Smooth muscle cell (in vitro differentiated cells): ENCODE data around the gene MSH2. TPM values are rescaled to one million over a fixed set of nuclear protein-coding genes. Genes with fewer than 3 reads are reported as not detected.
"Not testable (repeated sequence)": the region's sequence is repeated elsewhere in the genome, so short reads cannot be mapped to it uniquely, and the experiment has no call there.

Experiments
- DNase-seq: peaks from one replicate; lab custom pipeline; 2025; ENCODE audit not compliant: unreplicated experiment; lab: John Stamatoyannopoulos, UW
- H2AFZ ChIP-seq: fragments of 200-600 bp; sonication (generic); 2 replicates; pipeline ENCODE4 v1.6.0; 2016; ENCODE audit warnings: antibody characterized with exemption, low read depth, mild to moderate bottlenecking
- H3F3A ChIP-seq: fragments of 200-600 bp; sonication (generic); 2 replicates; pipeline ENCODE4 v1.6.0; 2017; ENCODE audit warnings: antibody characterized with exemption, low read depth
- H3K27ac ChIP-seq: fragments of 200-600 bp; sonication (generic); 2 replicates; pipeline ENCODE4 v1.5.1; 2016; ENCODE audit warnings: low read depth, mild to moderate bottlenecking
- H3K27me3 ChIP-seq: fragments of 200-600 bp; sonication (generic); 2 replicates; pipeline ENCODE4 v1.6.1; 2016; ENCODE audit warnings: low read depth, mild to moderate bottlenecking
- H3K36me3 ChIP-seq: fragments of 200-600 bp; sonication (generic); 2 replicates; pipeline ENCODE4 v1.5.1; 2016; ENCODE audit warnings: low read depth
- H3K4me1 ChIP-seq: fragments of 200-600 bp; sonication (generic); 2 replicates; pipeline ENCODE4 v1.5.1; 2016; ENCODE audit warnings: low read depth
- H3K4me2 ChIP-seq: fragments of 200-600 bp; sonication (generic); 2 replicates; pipeline ENCODE4 v1.6.0; 2016; ENCODE audit warnings: mild to moderate bottlenecking
- H3K4me3 ChIP-seq: fragments of 200-600 bp; sonication (generic); 2 replicates; pipeline ENCODE4 v1.5.1; 2016; ENCODE audit warnings: mild to moderate bottlenecking
- H3K79me2 ChIP-seq: fragments of 200-600 bp; sonication (generic); 2 replicates; pipeline ENCODE4 v1.6.0; 2016; ENCODE audit warnings: low read depth, mild to moderate bottlenecking
- H3K9ac ChIP-seq: fragments of 200-600 bp; sonication (generic); 2 replicates; pipeline ENCODE4 v1.6.0; 2016; ENCODE audit warnings: low read depth
- H3K9me3 ChIP-seq: fragments of 200-600 bp; sonication (generic); replicated peaks from 2 replicates; pipeline ENCODE4 v1.5.1; 2016; ENCODE audit warnings: low read depth
- H4K20me1 ChIP-seq: fragments of 200-600 bp; sonication (generic); 2 replicates; pipeline ENCODE4 v1.6.0; 2016; ENCODE audit warnings: low read depth
- CTCF ChIP-seq: fragments of 200-600 bp; sonication (generic); IDR thresholded peaks from 2 replicates; pipeline ENCODE4 v1.5.1; 2017; ENCODE audit warnings: borderline replicate concordance, mild to moderate bottlenecking, antibody characterized with exemption; ENCODE audit not compliant: insufficient read depth, poor library complexity, severe bottlenecking
- WGBS: methylation state at CpG from one replicate; pipeline ENCODE4 v1.1.7; 2016; ENCODE audit warnings: low lambda C conversion rate; 5-methylcytosine and 5-hydroxymethylcytosine counted together
- polyA plus RNA-seq: library from polyadenylated mRNA; unstranded; fragments of >200 nt; fragmentation: Nextera tagmentation; extraction: Ambion mirVana; gene quantifications from 2 replicates; pipeline ENCODE4 v1.2.1, GENCODE V29; 2016
- total RNA-seq: library from RNA; depleted of rRNA; stranded (reverse); fragments of >200 nt; gene quantifications from 2 replicates; pipeline ENCODE4 v1.2.3, GENCODE V29; 2014

MSH2 gene
- total and polyA plus RNA-seq, 2 experiments from 2014 or later: 21.3 to 35.6 TPM

- Histone ChIP-seq H3K4me2 (peak overlapping the region; percentile 6), H3K36me3 (no peaks in the 10 kb centered on the region), H3F3A (peaks cover 8% of the 10 kb centered on the region), H3K9me3 (no peaks in the 10 kb centered on the region), H3K27me3 (no peaks in the 10 kb centered on the region), H4K20me1 (no peaks in the 10 kb centered on the region), H3K4me1 (no peaks in the 10 kb centered on the region), H3K4me3 (no peak overlapping the region), H3K79me2 (no peaks in the 10 kb centered on the region), H3K27ac (no peak overlapping the region), H3K9ac (no peak overlapping the region), H2AFZ (no peak overlapping the region)
- 19% methylated on average over 4 of the region's 4 CpGs for WGBS
- TF ChIP-seq CTCF: no peak
- DNase-seq: no peak
Measured at GRCh38 chr2:47357483-47357882, 45.5 kb upstream of the MSH2 start.

DNA sequence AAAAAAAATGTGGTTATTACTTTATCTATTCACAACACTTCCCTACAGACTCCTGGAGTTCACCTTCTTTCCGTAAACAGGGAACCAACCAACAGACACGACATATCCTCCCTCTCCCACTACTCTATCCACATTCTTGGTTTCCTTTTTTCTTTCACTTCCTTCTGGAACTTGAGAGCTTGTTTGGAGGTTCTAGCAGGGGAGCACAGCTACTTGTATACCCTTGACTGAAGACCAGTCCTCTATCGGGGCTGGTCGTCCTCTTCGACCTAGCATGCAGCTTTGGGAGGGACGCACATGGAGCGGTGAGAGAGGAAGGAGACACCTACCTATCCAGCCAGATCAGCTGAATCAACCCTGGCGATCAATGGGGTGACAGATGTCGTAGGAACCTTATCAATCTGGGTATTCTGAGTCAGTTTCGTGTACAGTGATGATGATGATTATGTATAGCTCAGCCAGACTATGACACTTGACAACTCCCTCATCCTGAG lies 43.5 kb upstream of the MSH2 start:
- Histone ChIP-seq H4K20me1 (no peaks in the 10 kb centered on the region), H3K4me1 (no peaks in the 10 kb centered on the region), H3K36me3 (no peaks in the 10 kb centered on the region), H3F3A (peaks cover 8% of the 10 kb centered on the region), H3K9ac (no peak overlapping the region), H2AFZ (no peak overlapping the region), H3K27ac (no peak overlapping the region), H3K4me3 (no peak overlapping the region), H3K27me3 (no peaks in the 10 kb centered on the region), H3K4me2 (no peak overlapping the region), H3K9me3 (no peaks in the 10 kb centered on the region), H3K79me2 (no peaks in the 10 kb centered on the region)
- DNase-seq: no peak
- WGBS: 91% methylated on average over 10 of the region's 10 CpGs
- TF ChIP-seq CTCF: no peak

- Histone ChIP-seq H3K79me2 (no peaks in the 10 kb centered on the region), H3K27ac (no peak overlapping the region), H2AFZ (no peak overlapping the region), H3K4me1 (no peaks in the 10 kb centered on the region), H3K4me3 (no peak overlapping the region), H3K9ac (no peak overlapping the region), H3F3A (peaks cover 1% of the 10 kb centered on the region), H3K36me3 (no peaks in the 10 kb centered on the region), H4K20me1 (no peaks in the 10 kb centered on the region), H3K27me3 (no peaks in the 10 kb centered on the region), H3K9me3 (no peaks in the 10 kb centered on the region), H3K4me2 (no peak overlapping the region)
- WGBS: 81% methylated on average over 3 of the region's 3 CpGs
- TF ChIP-seq CTCF: no peak
- DNase-seq: no peak
Measured at GRCh38 chr2:47360283-47360682, 42.7 kb upstream of the MSH2 start.

- H3K27me3 ChIP-seq: no peaks in the 10 kb centered on the region
- H3K4me1 ChIP-seq: no peaks in the 10 kb centered on the region
- no peak for TF ChIP-seq CTCF
- no peak overlapping the region for H3K4me3 ChIP-seq
- H3K4me2 ChIP-seq: no peak overlapping the region
- H3K27ac ChIP-seq: no peak overlapping the region
- 73% methylated on average over 3 of the region's 3 CpGs for WGBS
- H3K9ac ChIP-seq: no peak overlapping the region
- H4K20me1 ChIP-seq: no peaks in the 10 kb centered on the region
- no peaks in the 10 kb centered on the region for H3F3A ChIP-seq
- no peaks in the 10 kb centered on the region for H3K9me3 ChIP-seq
- H3K79me2 ChIP-seq: no peaks in the 10 kb centered on the region
- no peak for DNase-seq
- H2AFZ ChIP-seq: no peak overlapping the region
- H3K36me3 ChIP-seq: no peaks in the 10 kb centered on the region
Measured at GRCh38 chr2:47360927-47361326, 42.0 kb upstream of the MSH2 start.

- WGBS: 95% methylated on average over 10 of the region's 10 CpGs
- DNase-seq, H3F3A ChIP-seq, H2AFZ ChIP-seq, H4K20me1 ChIP-seq, H3K4me1 ChIP-seq, H3K4me2 ChIP-seq, H3K9ac ChIP-seq, H3K27me3 ChIP-seq, H3K79me2 ChIP-seq, H3K27ac ChIP-seq, H3K4me3 ChIP-seq, H3K9me3 ChIP-seq, H3K36me3 ChIP-seq: not testable (repeated sequence)
Measured at GRCh38 chr2:47361505-47362229, 41.3 kb upstream of the MSH2 start.
